Keratinocyte (primary cell): Measurements from ENCODE around the gene RHOXF1.

Experiments used
- CTCF ChIP-seq, 3 experiments: IDR thresholded peaks in 1 of 3; conservative IDR thresholded peaks in 1 of 3; optimal IDR thresholded peaks in 1 of 3; 2 replicates in 2 of 3; 3 replicates in 1 of 3; pipeline versions ENCODE3 to v1.5.1; 2011; ENCODE audit warnings: low read length in 3 of 3, mild to moderate bottlenecking in 3 of 3, moderate library complexity in 2 of 3, control low read depth in 1 of 3, inconsistent platforms in 1 of 3; ENCODE audit not compliant: insufficient read depth in 2 of 3; ENCODE audit errors: extremely low read depth in 1 of 3
- EZH2 ChIP-seq: IDR thresholded peaks from one replicate; pipeline ENCODE4 v1.6.1; 2012; ENCODE audit warnings: inconsistent platforms, mild to moderate bottlenecking, low read length, moderate library complexity

DNA sequence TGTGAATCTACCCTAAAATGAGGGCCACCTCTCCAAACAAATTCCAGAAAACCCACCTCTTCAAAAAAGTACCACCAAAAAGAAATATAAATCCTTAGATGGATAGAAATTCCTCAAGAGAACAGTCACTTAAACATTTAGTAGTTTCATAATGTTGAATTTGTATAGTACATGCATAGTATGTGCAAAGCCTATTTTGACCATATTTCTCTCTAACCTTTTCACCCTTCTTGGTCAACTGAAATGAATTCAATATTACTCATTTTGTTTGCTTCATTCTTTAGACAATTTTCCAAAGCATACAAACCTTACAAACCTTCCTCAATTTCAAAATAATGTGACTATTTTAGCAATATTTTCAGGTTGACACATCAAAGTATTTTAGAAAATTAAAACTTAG lies 4.1 kb downstream of the RHOXF1 start:
- TF ChIP-seq CTCF (optimal IDR thresholded peaks at IDR 0.05 in 1 of 3, IDR thresholded peaks at IDR 0.05 in 1 of 3, conservative IDR thresholded peaks at IDR 0.05 in 1 of 3; ENCODE audit: extremely low read depth in 1 of 3, insufficient read depth in 2 of 3, low read length in 3 of 3), result no peak
- no peak for TF ChIP-seq EZH2
